HUES48 (cell line): ENCODE data around the gene NACC2.

ENCODE experiments used
- H3K27ac ChIP-seq: one replicate; pipeline ENCODE4 v1.7.0; 2013; ENCODE audit warnings: low read depth, low read length, inconsistent platforms
- H3K27me3 ChIP-seq: 2 replicates; pipeline ENCODE4 v1.6.1; 2013; ENCODE audit warnings: mild to moderate bottlenecking, low read length; ENCODE audit not compliant: control insufficient read depth, insufficient read depth
- H3K36me3 ChIP-seq: 2 replicates; pipeline ENCODE4 v1.6.1; 2013; ENCODE audit warnings: low read length; ENCODE audit not compliant: control insufficient read depth, insufficient read depth
- H3K4me1 ChIP-seq: 2 replicates; pipeline ENCODE4 v1.6.1; 2013; ENCODE audit warnings: mild to moderate bottlenecking, low read length; ENCODE audit not compliant: control insufficient read depth, insufficient read depth
- H3K4me3 ChIP-seq: 2 replicates; pipeline ENCODE4 v1.5.1; 2013; ENCODE audit warnings: mild to moderate bottlenecking, low read depth, low read length
- H3K9ac ChIP-seq: 2 replicates; pipeline ENCODE4 v1.6.1; 2013; ENCODE audit warnings: mild to moderate bottlenecking, low read depth, low read length, moderate library complexity
- H3K9me3 ChIP-seq: 2 replicates; pipeline ENCODE4 v1.6.1; 2013; ENCODE audit warnings: low read length; ENCODE audit not compliant: control insufficient read depth, insufficient read depth

NACC2 gene

DNA sequence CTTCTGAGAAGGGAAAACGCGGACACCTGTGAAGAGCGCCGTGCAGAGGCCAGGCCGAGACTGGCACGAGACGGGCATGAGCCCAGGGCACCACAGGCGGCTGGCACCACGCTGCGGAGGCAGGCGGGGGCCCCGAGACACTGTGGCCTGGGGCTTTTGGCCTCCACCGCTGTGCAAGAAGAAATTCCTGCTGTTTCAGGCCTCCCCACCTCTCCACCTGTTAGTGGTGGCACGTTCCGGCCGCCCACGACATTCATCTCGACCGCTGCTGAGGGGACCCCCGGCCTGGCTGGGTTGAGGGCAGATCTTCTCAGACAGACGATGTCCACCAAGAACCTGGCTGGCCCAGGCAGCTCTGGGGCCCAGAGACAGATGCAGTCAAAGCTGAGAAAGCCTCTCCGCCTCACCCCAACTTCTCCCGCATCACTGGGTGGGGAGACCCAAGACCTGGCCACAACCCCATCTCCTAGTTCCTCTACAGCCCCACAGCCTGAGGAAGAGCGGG lies 11.5 kb downstream of the NACC2 start:
- Histone ChIP-seq H3K4me1 (peaks cover 15% of the 10 kb centered on the region), H3K4me3 (no peak overlapping the region), H3K27ac (no peak overlapping the region), H3K9me3 (no peaks in the 10 kb centered on the region), H3K27me3 (no peaks in the 10 kb centered on the region), H3K9ac (no peak overlapping the region), H3K36me3 (no peaks in the 10 kb centered on the region)

DNA sequence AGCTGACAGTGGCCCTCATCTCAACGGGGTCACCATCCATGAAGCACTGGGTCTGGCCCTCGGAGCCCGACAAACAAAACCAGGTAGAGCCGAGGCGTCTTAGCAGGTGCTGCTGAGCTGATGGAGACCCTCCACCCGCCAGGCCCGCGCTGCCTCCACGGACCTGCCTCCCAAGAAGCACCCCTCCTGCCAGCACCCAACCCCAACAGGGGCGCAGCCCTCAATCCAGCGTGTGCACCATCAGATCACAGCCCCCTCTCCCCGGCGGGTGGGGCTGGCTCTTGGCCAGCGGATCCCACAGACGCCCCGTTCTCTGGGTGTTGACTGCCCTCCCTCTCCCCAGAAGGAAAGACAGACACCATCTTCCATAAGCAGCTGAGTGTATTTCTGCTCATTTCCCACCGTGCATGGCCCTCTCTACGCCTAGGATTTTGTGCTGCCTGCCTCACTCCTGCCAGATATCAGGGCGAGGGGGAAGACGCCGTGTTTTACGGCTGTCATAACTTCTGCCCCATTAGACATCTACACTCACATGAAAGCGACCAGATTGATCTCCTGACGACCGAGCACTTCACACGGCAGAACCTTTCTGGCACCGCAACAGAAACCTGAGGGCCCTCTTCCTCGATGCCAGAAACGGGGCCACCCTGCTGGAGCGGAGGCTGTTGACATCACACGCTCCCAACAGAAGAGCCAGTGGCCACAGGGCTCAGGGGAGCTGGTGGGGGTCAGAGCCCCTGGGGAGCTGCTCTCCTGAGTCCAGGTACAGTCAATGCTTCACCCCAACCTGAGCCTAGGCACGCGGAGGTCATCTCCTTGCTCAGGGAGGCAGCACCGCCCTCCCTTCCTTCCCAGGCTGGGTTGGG lies 12.4 kb downstream of the NACC2 start:
- Histone ChIP-seq H3K9me3 (no peaks in the 10 kb centered on the region), H3K27ac (no peak overlapping the region), H3K27me3 (no peaks in the 10 kb centered on the region), H3K4me3 (no peak overlapping the region), H3K4me1 (peaks cover 8% of the 10 kb centered on the region; the same call in 1 of the 2 replicates), H3K9ac (no peak overlapping the region), H3K36me3 (no peaks in the 10 kb centered on the region)

DNA sequence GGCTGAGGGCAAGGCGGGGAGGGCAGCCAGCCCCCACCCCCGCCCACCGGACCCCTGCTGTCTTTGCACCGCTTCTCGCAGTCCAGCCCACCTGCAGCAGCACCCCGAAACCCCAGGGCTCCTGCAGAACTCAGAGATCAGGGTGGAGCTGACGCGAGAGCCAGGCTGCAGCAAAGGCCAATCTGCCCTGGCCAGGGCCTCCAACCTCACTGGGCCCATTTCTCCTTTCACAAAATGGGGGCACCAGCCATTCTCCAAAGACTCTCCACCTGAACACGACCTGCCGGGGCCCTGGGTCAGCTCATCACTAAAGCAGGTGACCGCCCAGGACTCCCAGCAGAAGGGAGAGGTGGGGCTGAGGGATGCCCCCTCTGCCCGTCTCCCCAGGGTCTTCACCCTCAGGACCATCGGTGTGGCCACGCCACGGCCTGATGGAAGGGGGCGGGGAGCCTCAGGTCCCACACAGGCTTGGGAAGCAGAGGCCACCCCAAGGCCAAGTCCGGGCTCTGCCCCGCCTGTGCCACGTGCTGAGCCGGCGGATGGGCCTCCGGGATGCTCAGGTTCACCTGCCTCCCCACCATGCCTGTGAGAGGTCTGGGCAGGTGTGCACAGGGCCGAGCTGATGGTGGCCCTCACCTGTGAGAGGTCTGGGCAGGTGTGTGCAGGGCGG lies 13.1 kb downstream of the NACC2 start:
- Histone ChIP-seq H3K4me3 (no peak overlapping the region), H3K4me1 (peaks cover 7% of the 10 kb centered on the region; the same call in 1 of the 2 replicates), H3K9me3 (no peaks in the 10 kb centered on the region), H3K9ac (no peak overlapping the region), H3K27me3 (no peaks in the 10 kb centered on the region), H3K36me3 (no peaks in the 10 kb centered on the region), H3K27ac (no peak overlapping the region)

DNA sequence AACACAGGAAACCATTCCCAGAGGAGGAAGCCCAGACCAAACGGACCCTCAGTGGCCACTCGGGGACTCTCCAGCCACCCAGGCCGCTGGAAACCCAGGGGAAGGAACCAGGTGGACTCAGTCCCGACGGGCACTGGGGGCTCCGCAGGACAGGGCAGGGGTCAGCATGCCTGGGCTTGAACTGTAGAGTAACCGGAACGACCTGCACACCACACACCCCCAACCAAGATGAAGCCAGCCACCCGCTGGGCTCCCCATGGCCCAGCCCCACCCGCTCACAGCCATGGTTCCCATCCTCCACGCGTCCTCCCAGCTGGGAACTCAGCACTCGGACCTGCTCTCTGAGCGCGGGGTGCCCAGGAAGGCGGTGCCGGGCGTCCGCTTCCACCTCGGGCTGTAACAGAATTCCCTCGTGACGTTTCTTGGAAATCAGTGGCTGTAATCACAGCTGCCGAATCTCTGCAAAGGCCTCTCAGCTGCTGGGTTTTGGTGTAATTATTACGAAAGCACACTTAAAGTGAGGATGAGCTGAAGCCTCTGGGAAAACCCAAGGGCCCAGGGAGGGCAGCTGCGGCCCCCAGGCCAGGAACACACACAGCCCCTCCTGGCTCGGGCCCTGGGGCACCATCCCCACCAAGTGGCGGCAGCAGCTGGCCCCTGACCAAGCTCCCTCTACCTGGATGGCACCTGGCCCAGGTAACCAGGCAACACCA lies 13.8 kb downstream of the NACC2 start:
- Histone ChIP-seq H3K27ac (no peak overlapping the region), H3K27me3 (no peaks in the 10 kb centered on the region)

DNA sequence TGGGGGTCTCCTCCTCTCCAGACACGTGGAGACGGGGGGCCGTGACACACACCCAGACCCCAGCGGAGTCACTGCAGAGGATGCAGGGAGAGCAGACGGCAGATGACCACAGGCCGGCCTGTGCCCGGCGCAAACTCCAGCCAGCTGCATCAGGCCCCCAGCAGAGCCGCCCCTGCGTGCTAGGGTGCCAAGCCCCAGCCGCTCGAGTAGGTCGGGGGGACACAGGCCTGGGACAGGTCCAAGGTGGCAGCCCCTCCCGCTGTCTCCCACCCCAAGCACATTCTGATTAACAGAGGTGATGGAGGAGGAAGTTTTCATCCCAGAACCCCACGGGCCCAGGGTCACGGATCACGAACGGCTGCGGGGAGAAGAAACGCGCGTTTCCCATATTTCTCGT lies 14.4 kb downstream of the NACC2 start:
- Histone ChIP-seq H3K27me3 (no peaks in the 10 kb centered on the region), H3K4me1 (no peaks in the 10 kb centered on the region)

More for the DNA sequence above, 13.8 kb downstream of the NACC2 start:
- no peak overlapping the region for H3K4me3 ChIP-seq
- no peaks in the 10 kb centered on the region for H3K9me3 ChIP-seq
- peaks cover under 1% of the 10 kb centered on the region; the same call in 1 of the 2 replicates for H3K4me1 ChIP-seq
- no peak overlapping the region for H3K9ac ChIP-seq
- H3K36me3 ChIP-seq = no peaks in the 10 kb centered on the region

DNA sequence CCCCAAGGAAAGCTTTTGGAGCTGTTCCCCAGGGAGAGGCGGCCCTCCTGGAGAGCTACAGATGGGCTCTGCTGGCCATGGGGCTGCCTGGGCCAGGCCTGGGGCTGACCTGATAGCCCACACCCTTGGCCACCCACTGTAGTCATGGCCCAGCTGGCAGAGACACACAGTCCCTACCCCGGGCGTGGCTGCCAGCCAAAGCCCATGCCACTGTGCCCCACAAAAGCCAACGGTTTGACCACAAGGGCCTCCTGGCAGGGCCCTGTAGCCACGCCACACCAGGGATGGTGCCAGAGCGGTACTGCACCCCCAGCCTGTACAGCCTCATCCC lies 15.2 kb downstream of the NACC2 start:
- Histone ChIP-seq H3K27ac (no peak overlapping the region), H3K4me3 (no peak overlapping the region), H3K9ac (no peak overlapping the region), H3K4me1 (no peaks in the 10 kb centered on the region), H3K27me3 (no peaks in the 10 kb centered on the region), H3K9me3 (no peaks in the 10 kb centered on the region), H3K36me3 (no peaks in the 10 kb centered on the region)

More for the DNA sequence above, 14.4 kb downstream of the NACC2 start:
- Histone ChIP-seq H3K9me3 (no peaks in the 10 kb centered on the region), H3K36me3 (no peaks in the 10 kb centered on the region), H3K9ac (no peak overlapping the region), H3K4me3 (no peak overlapping the region), H3K27ac (no peak overlapping the region)

DNA sequence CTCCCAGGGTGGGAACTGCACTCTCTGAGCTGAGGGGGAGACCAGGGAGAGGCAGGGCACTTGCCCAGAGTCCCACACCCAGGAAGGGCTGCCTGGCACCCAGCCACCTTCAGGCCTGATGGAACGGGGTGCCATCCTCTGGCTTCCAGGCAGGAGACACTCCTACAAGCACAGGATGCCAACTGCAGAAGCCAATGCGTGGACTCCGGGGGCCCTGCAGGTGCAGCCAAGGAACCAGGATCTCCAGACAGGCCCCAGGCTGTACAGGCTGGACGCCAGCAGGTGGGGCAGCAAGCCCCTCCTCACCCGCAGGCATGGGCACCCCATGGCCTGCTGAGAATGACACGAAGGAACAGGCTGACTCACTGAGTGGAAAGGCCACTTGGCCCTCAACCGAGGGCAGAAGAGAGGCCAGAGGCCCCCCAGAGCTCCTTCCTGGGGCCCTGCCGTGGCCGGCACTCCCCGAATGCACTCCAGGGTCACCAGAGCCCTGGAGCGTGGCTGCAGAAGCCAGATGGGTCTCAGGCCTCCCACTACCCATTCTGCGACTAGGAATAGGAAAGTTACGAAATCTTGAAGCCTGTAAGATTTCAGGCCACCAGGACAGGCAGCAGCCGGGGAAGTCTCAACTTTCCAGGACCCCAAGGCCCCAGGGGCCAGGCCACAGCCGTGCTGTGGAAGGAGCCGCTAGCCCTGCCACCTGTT lies 15.7 kb downstream of the NACC2 start:
- Histone ChIP-seq H3K9ac (no peak overlapping the region), H3K9me3 (no peaks in the 10 kb centered on the region), H3K4me3 (no peak overlapping the region), H3K27me3 (no peaks in the 10 kb centered on the region), H3K4me1 (no peaks in the 10 kb centered on the region), H3K36me3 (no peaks in the 10 kb centered on the region), H3K27ac (no peak overlapping the region)

DNA sequence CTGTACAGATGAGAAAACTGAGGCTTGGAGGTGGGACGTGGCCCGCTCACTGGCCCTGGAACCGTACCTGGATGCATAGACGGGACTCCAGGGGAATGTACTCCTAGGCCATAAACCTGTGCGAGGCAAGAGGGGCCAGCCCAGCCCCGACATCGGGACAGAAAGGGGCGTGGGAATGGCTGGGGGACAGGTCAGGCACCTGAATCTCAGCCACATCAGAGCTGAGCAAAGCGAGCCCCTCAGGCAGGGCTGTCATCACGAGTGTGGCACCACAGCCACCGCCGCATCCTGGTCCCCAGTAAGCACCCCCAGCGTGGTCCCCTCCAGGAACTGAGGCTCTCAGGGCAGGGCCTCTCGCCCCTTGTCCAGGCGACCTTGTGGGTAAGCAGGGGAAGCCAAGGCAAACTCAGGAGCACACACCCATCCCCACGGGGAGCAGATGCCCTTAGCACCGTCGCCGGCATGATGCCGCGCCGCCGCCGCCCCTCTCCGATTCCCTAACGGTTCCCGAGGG lies 16.5 kb downstream of the NACC2 start:
- no peaks in the 10 kb centered on the region for H3K27me3 ChIP-seq
- no peaks in the 10 kb centered on the region for H3K9me3 ChIP-seq
- no peak overlapping the region for H3K9ac ChIP-seq
- no peaks in the 10 kb centered on the region for H3K4me1 ChIP-seq
- H3K4me3 ChIP-seq = no peak overlapping the region
- no peak overlapping the region for H3K27ac ChIP-seq
- H3K36me3 ChIP-seq = no peaks in the 10 kb centered on the region

DNA sequence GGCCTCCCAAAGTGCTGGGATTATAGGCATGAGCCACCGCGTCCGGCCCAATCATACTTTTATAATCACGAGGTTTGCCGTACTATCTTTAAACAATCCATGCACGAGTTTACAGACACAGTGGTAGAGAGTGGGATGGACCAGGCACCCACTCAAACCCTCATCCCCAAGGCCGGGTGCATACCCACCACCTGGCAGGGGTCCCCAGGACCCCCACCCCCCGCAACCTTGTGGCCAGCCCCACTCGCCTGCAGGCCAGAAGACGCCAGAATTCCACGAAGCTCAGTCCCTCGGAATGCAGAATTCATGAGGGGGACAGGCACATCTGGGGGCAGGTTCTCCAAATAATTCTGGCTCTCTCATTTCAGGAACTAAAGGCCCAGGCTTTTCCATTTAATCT lies 17.1 kb downstream of the NACC2 start:
- Histone ChIP-seq H3K4me1 (no peaks in the 10 kb centered on the region), H3K9me3 (no peaks in the 10 kb centered on the region), H3K27ac (no peak overlapping the region), H3K9ac (no peak overlapping the region), H3K36me3 (no peaks in the 10 kb centered on the region), H3K27me3 (no peaks in the 10 kb centered on the region), H3K4me3 (no peak overlapping the region)

DNA sequence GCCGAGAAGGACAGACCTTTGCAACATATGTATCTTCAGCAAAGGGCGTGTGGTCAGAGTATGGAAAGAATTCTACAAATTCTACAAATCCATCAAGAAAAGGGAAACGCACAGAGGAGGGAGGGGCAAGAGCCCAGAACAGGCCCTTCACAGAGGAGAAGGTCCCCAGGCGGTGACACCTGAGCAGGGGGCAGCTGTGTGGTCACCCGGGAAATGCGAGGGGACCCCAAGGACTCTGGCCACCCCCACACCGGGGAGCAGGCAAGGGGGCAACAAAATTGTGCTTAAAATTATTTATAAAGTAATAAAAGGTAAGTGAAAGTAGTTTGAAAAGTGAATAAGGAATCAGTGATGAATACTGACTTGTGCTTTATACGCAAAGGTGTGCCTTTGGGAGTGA lies 17.6 kb downstream of the NACC2 start:
- no peaks in the 10 kb centered on the region for H3K27me3 ChIP-seq
- H3K9me3 ChIP-seq = no peaks in the 10 kb centered on the region
- no peaks in the 10 kb centered on the region for H3K4me1 ChIP-seq
- H3K9ac ChIP-seq = no peak overlapping the region
- no peak overlapping the region for H3K4me3 ChIP-seq
- H3K27ac ChIP-seq = no peak overlapping the region
- no peaks in the 10 kb centered on the region for H3K36me3 ChIP-seq
